GM19468 (cell line): ENCODE measurements around the gene RANBP17.
"Not testable (repeated sequence)": the region's sequence is repeated elsewhere in the genome, so short reads cannot be mapped to it uniquely, and the experiment has no call there.

Source experiments
- ATAC-seq: cut with Tn5 transposase; IDR thresholded peaks from one replicate; pipeline ENCODE4 v1.9.1; 2021; ENCODE audit warnings: mild to moderate bottlenecking, moderate library complexity, moderate number of reproducible peaks; ENCODE audit not compliant: unreplicated experiment; ENCODE audit errors: extremely low read depth

The RANBP17 gene

GRCh38 chr5:170937072-170937471, 75.3 kb downstream of the RANBP17 start:
- ATAC-seq: no peak

- no peak for ATAC-seq
Observed at GRCh38 chr5:170937914-170938313, 76.1 kb downstream of the RANBP17 start.

- no peak for ATAC-seq
Observed at GRCh38 chr5:170939178-170939577, 77.4 kb downstream of the RANBP17 start.

GRCh38 chr5:170941788-170942187, 80.0 kb downstream of the RANBP17 start:
- ATAC-seq: no peak

GRCh38 chr5:170945275-170945674, 83.5 kb downstream of the RANBP17 start:
- no peak for ATAC-seq

- no peak for ATAC-seq
Observed at GRCh38 chr5:170960567-170960966, 98.7 kb downstream of the RANBP17 start.

- ATAC-seq: no peak
Observed at GRCh38 chr5:170963521-170963920, 101.7 kb downstream of the RANBP17 start.

GRCh38 chr5:170974461-170974860, 112.6 kb downstream of the RANBP17 start:
- no peak for ATAC-seq

GRCh38 chr5:170980261-170980660, 118.4 kb downstream of the RANBP17 start:
- not testable (repeated sequence) for ATAC-seq

- ATAC-seq: no peak
Observed at GRCh38 chr5:170985486-170985885, 123.7 kb downstream of the RANBP17 start.

GRCh38 chr5:170986598-170986997, 124.8 kb downstream of the RANBP17 start:
- no peak for ATAC-seq

GRCh38 chr5:170993476-170993875, 131.7 kb downstream of the RANBP17 start:
- ATAC-seq: no peak

GRCh38 chr5:171010086-171010485, 148.3 kb downstream of the RANBP17 start:
- ATAC-seq: no peak

- ATAC-seq: no peak
Observed at GRCh38 chr5:171010816-171011215, 149.0 kb downstream of the RANBP17 start.

- no peak for ATAC-seq
Observed at GRCh38 chr5:171023508-171023907, 161.7 kb downstream of the RANBP17 start.

- no peak for ATAC-seq
Observed at GRCh38 chr5:171024084-171024483, 162.3 kb downstream of the RANBP17 start.

- no peak for ATAC-seq
Observed at GRCh38 chr5:171029401-171029800, 167.6 kb downstream of the RANBP17 start.

GRCh38 chr5:171031977-171032376, 170.2 kb downstream of the RANBP17 start:
- ATAC-seq: no peak

- no peak for ATAC-seq
Observed at GRCh38 chr5:171032435-171032973, 170.7 kb downstream of the RANBP17 start.

- ATAC-seq: not testable (repeated sequence)
Observed at GRCh38 chr5:171041893-171042292, 180.1 kb downstream of the RANBP17 start.

- no peak for ATAC-seq
Observed at GRCh38 chr5:171050916-171051315, 189.1 kb downstream of the RANBP17 start.

GRCh38 chr5:171055875-171056454, 194.1 kb downstream of the RANBP17 start:
- ATAC-seq: no peak
